ENCODE results near the gene FTO.

DNA sequence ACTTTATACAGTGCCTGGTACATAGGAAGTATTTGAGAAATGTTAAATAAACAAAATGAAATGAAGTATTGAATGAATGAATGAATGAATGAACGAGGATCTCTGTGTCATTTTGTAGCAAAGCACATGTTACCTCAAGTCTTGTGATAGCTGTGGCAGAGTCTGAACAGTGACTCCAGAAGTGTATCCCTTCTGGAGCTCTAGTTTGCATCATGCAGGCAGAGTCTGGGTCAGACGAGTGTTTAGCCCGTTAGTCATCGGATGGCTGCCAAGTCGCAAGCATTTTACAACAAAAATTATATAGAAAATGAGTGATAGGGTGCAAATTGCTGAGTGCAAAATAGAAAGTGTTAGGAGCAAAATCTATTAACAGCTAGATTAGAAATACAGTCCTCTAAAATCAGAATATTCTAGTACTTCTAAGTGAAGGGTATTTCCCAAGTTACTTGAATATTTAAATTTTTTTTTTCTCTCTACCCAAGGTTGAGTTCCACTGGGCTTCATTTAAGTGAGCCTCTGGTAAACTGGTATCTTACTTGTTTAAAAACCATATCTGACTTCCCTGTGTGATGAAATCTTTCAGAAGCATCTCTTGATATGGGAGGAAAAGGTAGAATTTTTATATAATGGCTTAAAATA is 113.3 kb downstream of the FTO start:
- TF ChIP-seq, protein P1, sequence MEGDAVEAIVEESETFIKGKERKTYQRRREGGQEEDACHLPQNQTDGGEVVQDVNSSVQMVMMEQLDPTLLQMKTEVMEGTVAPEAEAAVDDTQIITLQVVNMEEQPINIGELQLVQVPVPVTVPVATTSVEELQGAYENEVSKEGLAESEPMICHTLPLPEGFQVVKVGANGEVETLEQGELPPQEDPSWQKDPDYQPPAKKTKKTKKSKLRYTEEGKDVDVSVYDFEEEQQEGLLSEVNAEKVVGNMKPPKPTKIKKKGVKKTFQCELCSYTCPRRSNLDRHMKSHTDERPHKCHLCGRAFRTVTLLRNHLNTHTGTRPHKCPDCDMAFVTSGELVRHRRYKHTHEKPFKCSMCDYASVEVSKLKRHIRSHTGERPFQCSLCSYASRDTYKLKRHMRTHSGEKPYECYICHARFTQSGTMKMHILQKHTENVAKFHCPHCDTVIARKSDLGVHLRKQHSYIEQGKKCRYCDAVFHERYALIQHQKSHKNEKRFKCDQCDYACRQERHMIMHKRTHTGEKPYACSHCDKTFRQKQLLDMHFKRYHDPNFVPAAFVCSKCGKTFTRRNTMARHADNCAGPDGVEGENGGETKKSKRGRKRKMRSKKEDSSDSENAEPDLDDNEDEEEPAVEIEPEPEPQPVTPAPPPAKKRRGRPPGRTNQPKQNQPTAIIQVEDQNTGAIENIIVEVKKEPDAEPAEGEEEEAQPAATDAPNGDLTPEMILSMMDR (IDR thresholded peaks at IDR 0.05): no peak
- no peak for TF ChIP-seq EZH2 (IDR thresholded peaks at IDR 0.05)
